Measurements from ENCODE around the gene AANAT.

Gene AANAT

GRCh38 chr17:76515274-76515949 lies 48.0 kb downstream of the AANAT start:
- no peaks in the 10 kb centered on the region for H3K27me3 ChIP-seq (replicated peaks; ENCODE audit: control insufficient read depth, insufficient read depth, low read length, poor library complexity, severe bottlenecking)
- H3K9me3 ChIP-seq (ENCODE audit: control insufficient read depth, low read length) = no peaks in the 10 kb centered on the region
- peak; percentile 79 to 86 (median 82) for DNase-seq
- peaks cover 40% of the 10 kb centered on the region for H3K4me1 ChIP-seq (ENCODE audit: control insufficient read depth, insufficient read depth, low read length, poor library complexity, severe bottlenecking)
- no peaks in the 10 kb centered on the region for H3K36me3 ChIP-seq (ENCODE audit: control insufficient read depth, insufficient read depth, low read length)
- peak overlapping the region; percentile 90 for H3K27ac ChIP-seq (ENCODE audit: insufficient read depth, low read length, poor library complexity, severe bottlenecking)
- no peak overlapping the region for H3K4me3 ChIP-seq (ENCODE audit: insufficient read depth, low read depth, low read length, poor library complexity, severe bottlenecking)

GRCh38 chr17:76517638-76518038 lies 50.2 kb downstream of the AANAT start:
- Histone ChIP-seq H3K27ac (ENCODE audit: insufficient read depth, low read length, poor library complexity, severe bottlenecking) (peak overlapping the region; percentile 90), H3K36me3 (ENCODE audit: control insufficient read depth, insufficient read depth, low read length) (no peaks in the 10 kb centered on the region), H3K4me1 (ENCODE audit: control insufficient read depth, insufficient read depth, low read length, poor library complexity, severe bottlenecking) (peaks cover 40% of the 10 kb centered on the region), H3K9me3 (ENCODE audit: control insufficient read depth, low read length) (no peaks in the 10 kb centered on the region), H3K4me3 (ENCODE audit: insufficient read depth, low read depth, low read length, poor library complexity, severe bottlenecking) (no peak overlapping the region), H3K27me3 (replicated peaks; ENCODE audit: control insufficient read depth, insufficient read depth, low read length, poor library complexity, severe bottlenecking) (no peaks in the 10 kb centered on the region)
- DNase-seq = no peak

GRCh38 chr17:76519048-76519966 lies 51.9 kb downstream of the AANAT start:
- Histone ChIP-seq H3K27me3 (replicated peaks; ENCODE audit: control insufficient read depth, insufficient read depth, low read length, poor library complexity, severe bottlenecking) (no peaks in the 10 kb centered on the region), H3K4me3 (ENCODE audit: insufficient read depth, low read depth, low read length, poor library complexity, severe bottlenecking) (no peak overlapping the region), H3K9me3 (ENCODE audit: control insufficient read depth, low read length) (no peaks in the 10 kb centered on the region), H3K4me1 (ENCODE audit: control insufficient read depth, insufficient read depth, low read length, poor library complexity, severe bottlenecking) (peaks cover 39% of the 10 kb centered on the region), H3K36me3 (ENCODE audit: control insufficient read depth, insufficient read depth, low read length) (no peaks in the 10 kb centered on the region), H3K27ac (ENCODE audit: insufficient read depth, low read length, poor library complexity, severe bottlenecking) (peak overlapping the region; percentile 23)
- no peak for DNase-seq

Data from effector memory CD4-positive, alpha-beta T cell (primary cell).